ENCODE results near the gene FMR1.

The FMR1 gene

GRCh38 chrX:147960722-147961121 lies 49.0 kb downstream of the FMR1 start:
- no peak overlapping the region for H3K9ac ChIP-seq (ENCODE audit: low read depth, low read length)
- H3K4me3 ChIP-seq (ENCODE audit: low read length), result no peak overlapping the region
- H3K36me3 ChIP-seq (ENCODE audit: insufficient read depth, low read depth, low read length), result no peaks in the 10 kb centered on the region
- H3K27me3 ChIP-seq (ENCODE audit: insufficient read depth, low read length), result no peaks in the 10 kb centered on the region
- H3K4me1 ChIP-seq (ENCODE audit: insufficient read depth, low read length), result no peaks in the 10 kb centered on the region
- no peak overlapping the region for H3K27ac ChIP-seq (ENCODE audit: low read length)
- no peaks in the 10 kb centered on the region for H3K9me3 ChIP-seq (ENCODE audit: insufficient read depth, low read depth, low read length)

GRCh38 chrX:147962476-147962875 lies 50.8 kb downstream of the FMR1 start:
- no peak overlapping the region for H3K27ac ChIP-seq (ENCODE audit: low read length)
- H3K4me3 ChIP-seq (ENCODE audit: low read length), result no peak overlapping the region
- H3K27me3 ChIP-seq (ENCODE audit: insufficient read depth, low read length), result no peaks in the 10 kb centered on the region
- no peak overlapping the region for H3K9ac ChIP-seq (ENCODE audit: low read depth, low read length)
- no peaks in the 10 kb centered on the region for H3K4me1 ChIP-seq (ENCODE audit: insufficient read depth, low read length)
- no peaks in the 10 kb centered on the region for H3K36me3 ChIP-seq (ENCODE audit: insufficient read depth, low read depth, low read length)
- H3K9me3 ChIP-seq (ENCODE audit: insufficient read depth, low read depth, low read length), result no peaks in the 10 kb centered on the region

DNA sequence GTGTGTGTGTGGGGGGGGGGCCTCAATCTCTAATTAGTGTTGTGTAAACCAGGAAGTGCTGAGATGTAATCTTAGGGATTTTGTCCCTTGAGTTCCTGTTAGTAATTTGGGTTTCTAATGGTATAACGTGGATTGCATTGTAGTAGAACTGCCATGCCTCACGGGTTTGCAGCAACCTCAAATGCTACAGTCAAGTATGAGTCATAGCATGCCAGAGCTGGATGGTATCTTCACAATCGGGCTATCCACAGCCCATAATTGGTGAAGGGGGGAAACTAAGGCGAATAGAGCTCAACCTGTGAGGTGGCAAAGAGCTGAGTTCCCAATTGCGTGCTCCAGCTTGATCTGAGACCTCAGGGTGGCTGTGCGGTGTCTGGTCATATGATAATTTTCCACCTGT lies 67.2 kb downstream of the FMR1 start:
- no peaks in the 10 kb centered on the region for H3K9me3 ChIP-seq (ENCODE audit: insufficient read depth, low read depth, low read length)
- H3K36me3 ChIP-seq (ENCODE audit: insufficient read depth, low read depth, low read length), result no peaks in the 10 kb centered on the region
- no peak overlapping the region for H3K4me3 ChIP-seq (ENCODE audit: low read length)
- no peak overlapping the region for H3K27ac ChIP-seq (ENCODE audit: low read length)
- H3K4me1 ChIP-seq (ENCODE audit: insufficient read depth, low read length), result no peaks in the 10 kb centered on the region
- no peaks in the 10 kb centered on the region for H3K27me3 ChIP-seq (ENCODE audit: insufficient read depth, low read length)
- H3K9ac ChIP-seq (ENCODE audit: low read depth, low read length), result no peak overlapping the region

DNA sequence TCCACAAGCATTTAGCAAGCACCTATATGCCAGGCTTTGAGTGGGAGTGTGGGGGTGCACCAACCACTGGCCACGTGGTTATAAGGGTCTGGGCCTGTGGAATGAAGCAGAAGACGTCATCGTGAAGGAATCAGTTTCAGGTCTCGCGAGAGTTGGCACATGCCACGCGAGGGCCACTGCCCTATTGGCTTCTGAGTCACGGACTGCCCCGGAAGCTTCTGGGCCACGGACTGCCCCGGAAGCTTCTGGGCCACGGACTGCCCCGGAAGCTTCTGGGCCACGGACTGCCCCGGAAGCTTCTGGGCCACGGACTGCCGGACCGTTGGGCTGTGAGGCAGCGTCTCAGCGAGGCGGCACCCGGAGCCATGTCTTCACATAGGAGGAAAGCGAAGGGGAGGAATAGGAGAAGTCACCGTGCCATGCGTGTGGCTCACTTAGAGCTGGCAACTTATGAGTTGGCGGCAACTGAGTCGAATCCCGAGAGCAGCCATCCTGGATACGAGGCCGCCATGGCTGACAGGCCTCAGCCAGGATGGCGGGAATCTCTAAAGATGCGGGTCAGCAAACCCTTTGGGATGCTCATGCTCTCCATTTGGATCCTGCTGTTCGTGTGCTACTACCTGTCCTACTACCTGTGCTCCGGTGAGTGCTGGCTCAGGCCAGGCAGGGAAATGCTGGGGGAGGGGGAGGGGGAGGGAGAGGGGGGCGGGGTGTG lies 69.5 kb downstream of the FMR1 start, which contains the start of gene FMR1NB:
Gene FMR1NB (plus strand): TSS at position 300 of the 715 bp plus-strand sequence. CDS start 66 bp downstream, at position 366.
- Histone ChIP-seq H3K4me3 (ENCODE audit: low read length) (no peak within 1 kb of the TSS), H3K36me3 (ENCODE audit: insufficient read depth, low read depth, low read length) (no peaks in the 10 kb centered on the region), H3K27ac (ENCODE audit: low read length) (no peak within 1 kb of the TSS), H3K9ac (ENCODE audit: low read depth, low read length) (no peak within 1 kb of the TSS), H3K27me3 (ENCODE audit: insufficient read depth, low read length) (no peaks in the 10 kb centered on the region), H3K9me3 (ENCODE audit: insufficient read depth, low read depth, low read length) (no peaks in the 10 kb centered on the region), H3K4me1 (ENCODE audit: insufficient read depth, low read length) (no peaks in the 10 kb centered on the region)
